NCI-H146 treated with DMSO at 0.1 percent for 48 hours (cell line): Measurements from ENCODE around the gene PCDHGA4.
"Not testable (repeated sequence)": the region's sequence is repeated elsewhere in the genome, so short reads cannot be mapped to it uniquely, and the experiment has no call there.

ENCODE experiments used
- DNase-seq: peaks from one replicate; lab custom pipeline; 2025; ENCODE audit not compliant: unreplicated experiment; lab: John Stamatoyannopoulos, UW

PCDHGA4 gene

GRCh38 chr5:141382469-141383294 lies 27.9 kb downstream of the PCDHGA4 start, which contains the start of gene PCDHGA7:
TSS of gene PCDHGA7 (plus strand) at chr5:141382742. CDS start at chr5:141382900, 158 bp downstream.
- DNase-seq = no peak

DNA sequence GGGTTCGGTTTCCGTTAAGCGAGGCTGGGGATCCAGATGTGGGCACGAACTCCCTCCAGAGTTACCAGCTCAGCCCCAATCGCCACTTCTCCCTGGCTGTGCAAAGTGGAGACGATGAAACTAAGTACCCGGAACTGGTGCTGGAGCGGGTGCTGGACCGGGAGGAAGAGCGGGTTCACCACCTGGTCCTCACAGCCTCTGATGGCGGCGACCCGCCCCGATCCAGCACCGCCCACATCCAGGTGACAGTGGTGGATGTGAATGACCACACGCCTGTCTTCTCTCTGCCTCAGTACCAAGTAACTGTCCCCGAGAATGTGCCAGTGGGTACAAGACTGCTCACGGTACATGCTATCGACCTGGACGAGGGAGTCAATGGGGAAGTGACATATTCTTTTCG lies 28.5 kb downstream of the PCDHGA4 start:
- no peak for DNase-seq

GRCh38 chr5:141384471-141385267 lies 29.8 kb downstream of the PCDHGA4 start:
- DNase-seq = no peak

- DNase-seq = not testable (repeated sequence)
These were observed 32.9 kb downstream of the PCDHGA4 start, which contains the start of gene PCDHGB4 for GRCh38 chr5:141387557-141388311. TSS of gene PCDHGB4 (plus strand) at chr5:141387698. CDS start at chr5:141387885, 187 bp downstream.

GRCh38 chr5:141388661-141389060 lies 33.8 kb downstream of the PCDHGA4 start:
- DNase-seq = no peak

DNA sequence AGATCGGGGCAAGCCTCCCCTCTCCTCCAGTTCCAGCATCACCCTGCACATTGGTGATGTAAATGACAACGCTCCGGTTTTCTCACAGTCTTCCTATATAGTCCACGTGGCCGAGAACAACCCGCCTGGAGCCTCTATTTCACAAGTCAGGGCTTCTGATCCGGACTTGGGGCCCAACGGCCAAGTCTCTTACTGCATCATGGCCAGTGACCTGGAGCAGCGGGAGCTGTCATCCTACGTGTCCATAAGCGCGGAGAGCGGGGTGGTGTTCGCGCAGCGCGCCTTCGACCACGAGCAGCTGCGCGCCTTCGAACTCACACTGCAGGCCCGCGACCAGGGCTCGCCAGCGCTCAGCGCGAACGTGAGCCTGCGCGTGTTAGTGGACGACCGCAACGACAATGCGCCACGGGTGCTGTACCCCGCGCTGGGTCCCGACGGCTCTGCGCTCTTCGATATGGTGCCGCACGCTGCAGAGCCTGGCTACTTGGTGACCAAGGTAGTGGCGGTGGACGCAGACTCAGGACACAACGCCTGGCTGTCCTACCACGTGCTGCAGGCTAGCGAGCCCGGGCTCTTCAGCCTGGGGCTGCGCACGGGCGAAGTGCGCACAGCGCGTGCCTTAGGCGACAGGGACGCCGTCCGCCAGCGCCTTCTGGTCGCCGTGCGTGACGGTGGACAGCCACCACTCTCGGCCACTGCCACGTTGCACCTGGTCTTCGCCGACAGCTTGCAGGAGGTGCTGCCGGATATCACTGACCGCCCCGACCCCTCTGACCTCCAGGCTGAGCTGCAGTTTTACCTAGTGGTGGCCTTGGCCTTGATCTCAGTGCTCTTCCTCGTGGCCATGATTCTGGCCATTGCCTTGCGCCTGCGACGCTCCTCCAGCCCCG lies 34.6 kb downstream of the PCDHGA4 start:
- no peak for DNase-seq

GRCh38 chr5:141392429-141393198 lies 37.8 kb downstream of the PCDHGA4 start, which contains the start of gene PCDHGA8:
TSS of gene PCDHGA8 (plus strand) at chr5:141392633. CDS start at chr5:141392814, 181 bp downstream.
- DNase-seq = no peak

DNA sequence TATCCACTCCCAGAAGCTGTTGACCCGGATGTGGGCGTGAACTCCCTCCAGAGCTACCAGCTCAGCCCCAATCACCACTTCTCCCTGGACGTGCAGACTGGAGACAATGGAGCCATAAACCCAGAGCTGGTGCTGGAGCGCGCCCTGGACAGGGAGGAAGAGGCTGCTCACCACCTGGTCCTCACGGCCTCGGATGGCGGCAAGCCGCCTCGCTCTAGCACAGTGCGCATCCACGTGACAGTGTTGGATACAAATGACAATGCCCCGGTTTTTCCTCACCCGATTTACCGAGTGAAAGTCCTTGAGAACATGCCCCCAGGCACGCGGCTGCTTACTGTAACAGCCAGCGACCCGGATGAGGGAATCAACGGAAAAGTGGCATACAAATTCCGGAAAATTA lies 38.4 kb downstream of the PCDHGA4 start:
- DNase-seq = no peak

DNA sequence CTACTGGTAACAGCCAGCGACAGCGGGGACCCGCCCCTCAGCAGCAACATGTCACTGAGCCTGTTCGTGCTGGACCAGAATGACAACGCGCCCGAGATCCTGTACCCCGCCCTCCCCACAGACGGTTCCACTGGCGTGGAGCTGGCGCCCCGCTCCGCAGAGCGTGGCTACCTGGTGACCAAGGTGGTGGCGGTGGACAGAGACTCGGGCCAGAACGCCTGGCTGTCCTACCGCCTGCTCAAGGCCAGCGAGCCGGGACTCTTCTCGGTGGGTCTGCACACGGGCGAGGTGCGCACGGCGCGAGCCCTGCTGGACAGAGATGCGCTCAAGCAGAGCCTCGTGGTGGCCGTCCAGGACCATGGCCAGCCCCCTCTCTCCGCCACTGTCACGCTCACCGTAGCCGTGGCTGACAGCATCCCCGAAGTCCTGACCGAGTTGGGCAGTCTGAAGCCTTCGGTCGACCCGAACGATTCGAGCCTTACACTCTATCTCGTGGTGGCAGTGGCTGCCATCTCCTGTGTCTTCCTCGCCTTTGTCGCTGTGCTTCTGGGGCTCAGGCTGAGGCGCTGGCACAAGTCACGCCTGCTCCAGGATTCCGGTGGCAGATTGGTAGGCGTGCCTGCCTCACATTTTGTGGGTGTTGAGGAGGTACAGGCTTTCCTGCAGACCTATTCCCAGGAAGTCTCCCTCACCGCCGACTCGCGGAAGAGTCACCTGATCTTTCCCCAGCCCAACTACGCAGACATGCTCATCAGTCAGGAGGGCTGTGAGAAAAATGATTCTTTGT lies 39.8 kb downstream of the PCDHGA4 start:
- DNase-seq = not testable (repeated sequence)

GRCh38 chr5:141397756-141398551 lies 43.1 kb downstream of the PCDHGA4 start, which contains the start of gene PCDHGB5:
TSS of gene PCDHGB5 (plus strand) at chr5:141397947. CDS start at chr5:141398128, 181 bp downstream.
- DNase-seq = not testable (repeated sequence)

- no peak for DNase-seq
These were observed 43.8 kb downstream of the PCDHGA4 start for GRCh38 chr5:141398608-141399007.

- DNase-seq = no peak
These were observed 44.9 kb downstream of the PCDHGA4 start for GRCh38 chr5:141399555-141400258.

- DNase-seq = no peak
These were observed 47.9 kb downstream of the PCDHGA4 start, which contains the start of gene PCDHGA9 for GRCh38 chr5:141402553-141403243. TSS of gene PCDHGA9 (plus strand) at chr5:141402778. CDS start at chr5:141402953, 175 bp downstream.

GRCh38 chr5:141403387-141403786 lies 48.6 kb downstream of the PCDHGA4 start:
- DNase-seq = no peak
